Embryonic facial prominence (tissue), 1 donor: Measurements from ENCODE around the gene PPIL4.

Experiments used
- DNase-seq: peaks from one replicate; pipeline ENCODE4 v3.0.0-alpha.2; 2016; ENCODE audit errors: extremely low spot score

The PPIL4 gene

GRCh38 chr6:149459761-149460160, 86.1 kb downstream of the PPIL4 start:
- no peak for DNase-seq

GRCh38 chr6:149458806-149459205, 87.0 kb downstream of the PPIL4 start:
- no peak for DNase-seq

GRCh38 chr6:149458196-149458595, 87.6 kb downstream of the PPIL4 start:
- no peak for DNase-seq

- no peak for DNase-seq
Observed at GRCh38 chr6:149457316-149457884, 88.4 kb downstream of the PPIL4 start.

GRCh38 chr6:149456311-149457021, 89.4 kb downstream of the PPIL4 start:
- no peak for DNase-seq

- no peak for DNase-seq
Observed at GRCh38 chr6:149455031-149455732, 90.7 kb downstream of the PPIL4 start.
